ENCODE data around the gene GALNT16.

GRCh38 chr14:69214393-69214792 is 45.6 kb upstream of the GALNT16 start:
- TF ChIP-seq CTCF (conservative IDR thresholded peaks at IDR 0.05; ENCODE audit: low read depth, low read length) (no peak), EZH2 (IDR thresholded peaks at IDR 0.05; ENCODE audit: low read length, unreplicated experiment) (no peak)

All from PC-3 (cell line).